Measurements from ENCODE around the gene WSCD2. TPM values are rescaled to one million over a fixed set of nuclear protein-coding genes. Genes with fewer than 3 reads are reported as not detected.

WSCD2 gene
- total RNA-seq, 1 donor from 2014 or later = 0.86 TPM

GRCh38 chr12:108210001-108210400 lies 80.9 kb downstream of the WSCD2 start:
- no peaks in the 10 kb centered on the region for H3K4me1 Mint-ChIP-seq (ENCODE audit: unreplicated experiment)
- H3K27me3 Mint-ChIP-seq (ENCODE audit: unreplicated experiment) = no peaks in the 10 kb centered on the region
- H3K27ac Mint-ChIP-seq (ENCODE audit: unreplicated experiment) = no peak overlapping the region
- H3K4me3 Mint-ChIP-seq (ENCODE audit: unreplicated experiment) = no peak overlapping the region
- TF ChIP-seq CTCF (IDR thresholded peaks at IDR 0.05) = no peak
- no peaks in the 10 kb centered on the region for H3K36me3 Mint-ChIP-seq (ENCODE audit: unreplicated experiment)
- no peaks in the 10 kb centered on the region for H3K9me3 Mint-ChIP-seq (ENCODE audit: unreplicated experiment)
- DNase-seq (ENCODE audit: extremely low spot score, unreplicated experiment) = no peak

- no peaks in the 10 kb centered on the region for H3K36me3 Mint-ChIP-seq (ENCODE audit: unreplicated experiment)
- no peaks in the 10 kb centered on the region for H3K27me3 Mint-ChIP-seq (ENCODE audit: unreplicated experiment)
- H3K9me3 Mint-ChIP-seq (ENCODE audit: unreplicated experiment) = no peaks in the 10 kb centered on the region
- DNase-seq (ENCODE audit: extremely low spot score, unreplicated experiment) = no peak
- H3K27ac Mint-ChIP-seq (ENCODE audit: unreplicated experiment) = no peak overlapping the region
- no peak for TF ChIP-seq CTCF (IDR thresholded peaks at IDR 0.05)
- H3K4me1 Mint-ChIP-seq (ENCODE audit: unreplicated experiment) = no peaks in the 10 kb centered on the region
- H3K4me3 Mint-ChIP-seq (ENCODE audit: unreplicated experiment) = no peak overlapping the region
Observed at GRCh38 chr12:108211157-108211556, 82.1 kb downstream of the WSCD2 start.

- H3K36me3 Mint-ChIP-seq (ENCODE audit: unreplicated experiment) = no peaks in the 10 kb centered on the region
- no peak overlapping the region for H3K27ac Mint-ChIP-seq (ENCODE audit: unreplicated experiment)
- no peak for TF ChIP-seq CTCF (IDR thresholded peaks at IDR 0.05)
- no peaks in the 10 kb centered on the region for H3K27me3 Mint-ChIP-seq (ENCODE audit: unreplicated experiment)
- H3K4me3 Mint-ChIP-seq (ENCODE audit: unreplicated experiment) = no peak overlapping the region
- DNase-seq (ENCODE audit: extremely low spot score, unreplicated experiment) = no peak
- no peaks in the 10 kb centered on the region for H3K4me1 Mint-ChIP-seq (ENCODE audit: unreplicated experiment)
- H3K9me3 Mint-ChIP-seq (ENCODE audit: unreplicated experiment) = no peaks in the 10 kb centered on the region
Observed at GRCh38 chr12:108213871-108214445, 84.9 kb downstream of the WSCD2 start.

GRCh38 chr12:108214486-108214885 lies 85.4 kb downstream of the WSCD2 start:
- Mint-ChIP-seq H3K27me3 (ENCODE audit: unreplicated experiment) (no peaks in the 10 kb centered on the region), H3K27ac (ENCODE audit: unreplicated experiment) (no peak overlapping the region), H3K36me3 (ENCODE audit: unreplicated experiment) (no peaks in the 10 kb centered on the region), H3K4me3 (ENCODE audit: unreplicated experiment) (no peak overlapping the region), H3K9me3 (ENCODE audit: unreplicated experiment) (no peaks in the 10 kb centered on the region), H3K4me1 (ENCODE audit: unreplicated experiment) (no peaks in the 10 kb centered on the region)
- DNase-seq (ENCODE audit: extremely low spot score, unreplicated experiment) = no peak
- no peak for TF ChIP-seq CTCF (IDR thresholded peaks at IDR 0.05)

GRCh38 chr12:108215458-108215857 lies 86.4 kb downstream of the WSCD2 start:
- Mint-ChIP-seq H3K4me1 (ENCODE audit: unreplicated experiment) (no peaks in the 10 kb centered on the region), H3K4me3 (ENCODE audit: unreplicated experiment) (no peak overlapping the region), H3K27ac (ENCODE audit: unreplicated experiment) (no peak overlapping the region), H3K27me3 (ENCODE audit: unreplicated experiment) (no peaks in the 10 kb centered on the region), H3K36me3 (ENCODE audit: unreplicated experiment) (no peaks in the 10 kb centered on the region), H3K9me3 (ENCODE audit: unreplicated experiment) (no peaks in the 10 kb centered on the region)
- DNase-seq (ENCODE audit: extremely low spot score, unreplicated experiment) = no peak
- no peak for TF ChIP-seq CTCF (IDR thresholded peaks at IDR 0.05)

Data from osteocyte (in vitro differentiated cells).